Osteocyte (in vitro differentiated cells): ENCODE data around the gene LRG1. TPM values are rescaled to one million over a fixed set of nuclear protein-coding genes. Genes with fewer than 3 reads are reported as not detected.

Source experiments
- DNase-seq: peaks from one replicate; pipeline ENCODE4 v3.0.0; 2021; ENCODE audit warnings: mixed read lengths; ENCODE audit not compliant: unreplicated experiment; ENCODE audit errors: extremely low spot score
- H3K27ac Mint-ChIP-seq: one replicate; pipeline ENCODE4 v1.8.0; 2021; ENCODE audit warnings: mild to moderate bottlenecking, mixed read lengths; ENCODE audit not compliant: unreplicated experiment
- H3K27me3 Mint-ChIP-seq: one replicate; pipeline ENCODE4 v1.8.0; 2021; ENCODE audit warnings: mixed read lengths; ENCODE audit not compliant: unreplicated experiment
- H3K36me3 Mint-ChIP-seq: one replicate; pipeline ENCODE4 v1.8.0; 2021; ENCODE audit warnings: mixed read lengths; ENCODE audit not compliant: unreplicated experiment
- H3K4me1 Mint-ChIP-seq: one replicate; pipeline ENCODE4 v1.8.0; 2021; ENCODE audit warnings: mixed read lengths; ENCODE audit not compliant: unreplicated experiment
- H3K4me3 Mint-ChIP-seq: one replicate; pipeline ENCODE4 v1.8.0; 2021; ENCODE audit warnings: mild to moderate bottlenecking, moderate library complexity, mixed read lengths; ENCODE audit not compliant: unreplicated experiment
- H3K9me3 Mint-ChIP-seq: one replicate; pipeline ENCODE4 v1.8.0; 2021; ENCODE audit warnings: mixed read lengths; ENCODE audit not compliant: unreplicated experiment
- CTCF ChIP-seq: fragments of 200-600 bp; sonication (generic); IDR thresholded peaks from 2 replicates; pipeline ENCODE4 v1.5.0; 2021; ENCODE audit warnings: antibody characterized with exemption, mild to moderate bottlenecking, moderate library complexity
- total RNA-seq: library from RNA; stranded (reverse); gene quantifications from 2 replicates; pipeline ENCODE4 v1.2.1, GENCODE V29; 2021

Gene LRG1
- total RNA-seq, 1 donor from 2014 or later: not detected

GRCh38 chr19:4585556-4585955, 45.7 kb upstream of the LRG1 start:
- H3K4me3 Mint-ChIP-seq: peak overlapping the region; percentile 18
- H3K27ac Mint-ChIP-seq: no peak overlapping the region
- no peaks in the 10 kb centered on the region for H3K36me3 Mint-ChIP-seq
- no peak for TF ChIP-seq CTCF
- peaks cover 12% of the 10 kb centered on the region for H3K4me1 Mint-ChIP-seq
- H3K9me3 Mint-ChIP-seq: no peaks in the 10 kb centered on the region
- H3K27me3 Mint-ChIP-seq: peaks cover 19% of the 10 kb centered on the region
- no peak for DNase-seq

- no peak for TF ChIP-seq CTCF
- Mint-ChIP-seq H3K27ac (no peak overlapping the region), H3K4me3 (peak overlapping the region; percentile 67), H3K4me1 (peaks cover 15% of the 10 kb centered on the region), H3K36me3 (no peaks in the 10 kb centered on the region), H3K9me3 (no peaks in the 10 kb centered on the region), H3K27me3 (peaks cover 17% of the 10 kb centered on the region)
- no peak for DNase-seq
Measured at GRCh38 chr19:4584670-4585460, 45.0 kb upstream of the LRG1 start.

GRCh38 chr19:4583961-4584669, 44.3 kb upstream of the LRG1 start:
- TF ChIP-seq CTCF: no peak
- DNase-seq: no peak
- Mint-ChIP-seq H3K36me3 (no peaks in the 10 kb centered on the region), H3K27ac (no peak overlapping the region), H3K4me3 (peak overlapping the region; percentile 38), H3K27me3 (peaks cover 18% of the 10 kb centered on the region), H3K4me1 (peaks cover 15% of the 10 kb centered on the region), H3K9me3 (no peaks in the 10 kb centered on the region)

GRCh38 chr19:4582980-4583842, 43.4 kb upstream of the LRG1 start:
- no peak for TF ChIP-seq CTCF
- peak overlapping the region; percentile 40 for H3K4me3 Mint-ChIP-seq
- H3K36me3 Mint-ChIP-seq: no peaks in the 10 kb centered on the region
- H3K9me3 Mint-ChIP-seq: no peaks in the 10 kb centered on the region
- no peak for DNase-seq
- no peak overlapping the region for H3K27ac Mint-ChIP-seq
- peaks cover 18% of the 10 kb centered on the region for H3K27me3 Mint-ChIP-seq
- H3K4me1 Mint-ChIP-seq: peaks cover 19% of the 10 kb centered on the region
